GM18508 (cell line): ENCODE measurements around the gene GREM2.

ENCODE experiments used
- ATAC-seq: cut with Tn5 transposase; IDR thresholded peaks from one replicate; pipeline ENCODE4 v1.9.1; 2021; ENCODE audit warnings: moderate number of reproducible peaks; ENCODE audit not compliant: insufficient read depth, unreplicated experiment

Gene GREM2

GRCh38 chr1:240611228-240611618, 732 bp downstream of the GREM2 start:
- no peak for ATAC-seq

GRCh38 chr1:240610636-240611035, 1.3 kb downstream of the GREM2 start:
- ATAC-seq = no peak

DNA sequence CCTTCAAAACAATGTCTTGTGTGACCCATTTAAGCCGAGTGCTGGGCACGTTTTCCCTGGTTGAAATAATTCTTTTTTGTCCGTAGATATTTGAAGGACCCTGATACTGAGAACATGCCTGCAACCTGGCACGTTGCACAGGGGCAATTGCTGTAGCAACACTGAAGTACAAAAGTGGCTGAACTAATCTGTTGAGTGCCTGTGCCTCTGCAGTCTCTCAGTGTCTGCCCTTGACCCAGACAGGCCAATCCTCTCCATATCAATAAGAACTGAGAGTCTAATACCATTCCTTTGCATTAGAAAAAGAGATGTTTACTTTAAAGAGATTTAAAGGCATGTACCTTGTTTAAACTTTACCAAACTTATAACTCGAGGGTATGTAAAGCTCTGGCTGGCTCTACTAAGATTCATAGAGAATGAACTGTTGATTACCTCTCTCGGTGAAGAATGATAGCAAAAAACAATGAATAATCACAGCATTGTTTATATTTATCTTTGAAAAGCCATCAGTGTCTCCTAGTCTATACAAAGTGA, 2.4 kb downstream of the GREM2 start:
- ATAC-seq = no peak

GRCh38 chr1:240608707-240609106, 3.2 kb downstream of the GREM2 start:
- no peak for ATAC-seq

GRCh38 chr1:240607006-240607405, 4.9 kb downstream of the GREM2 start:
- ATAC-seq = no peak

DNA sequence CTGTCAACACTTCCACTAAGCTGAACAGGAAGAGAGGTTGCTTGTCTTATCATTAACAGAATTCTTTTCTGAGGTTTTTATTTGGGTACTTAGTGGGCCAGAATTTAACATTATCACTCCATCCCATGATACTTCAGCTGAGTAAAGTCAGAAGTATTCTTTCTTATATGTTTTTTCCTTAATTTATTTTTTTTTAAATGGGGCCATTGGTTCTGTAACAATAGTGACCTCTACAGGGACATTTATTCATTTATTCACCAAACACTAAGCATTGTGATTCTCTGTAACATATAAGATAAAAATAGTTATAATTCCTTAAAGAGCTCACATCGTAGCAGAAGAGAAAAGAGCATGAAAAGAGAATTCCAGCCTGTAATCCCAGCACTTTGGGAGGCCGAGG, 9.8 kb downstream of the GREM2 start:
- no peak for ATAC-seq

GRCh38 chr1:240599830-240600229, 12.1 kb downstream of the GREM2 start:
- ATAC-seq = no peak

DNA sequence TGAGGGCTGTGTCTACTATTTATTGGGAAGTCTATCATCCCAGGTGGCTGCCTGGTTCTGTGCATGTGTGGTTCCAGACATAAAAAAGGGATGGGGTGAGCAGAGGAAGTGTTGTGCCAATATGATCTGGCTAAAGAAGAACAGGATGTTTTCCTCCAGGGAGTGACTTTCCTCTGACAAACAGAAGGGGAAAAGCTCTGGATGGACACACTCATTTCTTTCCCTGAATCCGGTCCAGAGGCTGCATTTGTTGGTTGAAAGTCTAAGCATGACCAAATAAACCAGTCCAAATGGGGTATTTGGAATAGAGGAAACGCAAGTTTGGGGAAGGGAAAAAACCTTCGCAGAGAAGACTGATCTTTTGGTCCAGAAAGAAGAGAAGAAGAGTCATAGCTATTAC, 12.7 kb downstream of the GREM2 start:
- no peak for ATAC-seq

GRCh38 chr1:240598216-240599001, 13.5 kb downstream of the GREM2 start:
- no peak for ATAC-seq

GRCh38 chr1:240597153-240597745, 14.7 kb downstream of the GREM2 start:
- no peak for ATAC-seq

DNA sequence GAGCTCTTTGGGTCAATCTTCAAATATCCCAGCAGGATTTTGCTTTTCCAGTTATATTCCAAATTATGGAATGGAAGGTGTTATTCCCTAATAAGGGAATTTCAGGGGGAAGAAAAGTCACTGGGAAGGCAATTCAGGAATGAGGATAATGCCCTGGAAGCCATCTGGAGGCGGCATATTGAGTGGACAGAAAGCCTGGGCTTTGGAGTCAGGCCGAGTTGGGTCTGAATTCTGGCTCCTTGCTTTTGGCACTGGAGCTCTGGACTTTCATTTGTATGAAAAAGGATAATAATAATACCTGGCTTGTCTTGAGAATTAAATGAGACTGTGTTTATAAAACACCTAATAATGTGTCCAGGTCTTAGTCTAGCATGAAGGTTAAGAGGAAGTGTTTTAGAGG, 16.5 kb downstream of the GREM2 start:
- ATAC-seq = no peak

DNA sequence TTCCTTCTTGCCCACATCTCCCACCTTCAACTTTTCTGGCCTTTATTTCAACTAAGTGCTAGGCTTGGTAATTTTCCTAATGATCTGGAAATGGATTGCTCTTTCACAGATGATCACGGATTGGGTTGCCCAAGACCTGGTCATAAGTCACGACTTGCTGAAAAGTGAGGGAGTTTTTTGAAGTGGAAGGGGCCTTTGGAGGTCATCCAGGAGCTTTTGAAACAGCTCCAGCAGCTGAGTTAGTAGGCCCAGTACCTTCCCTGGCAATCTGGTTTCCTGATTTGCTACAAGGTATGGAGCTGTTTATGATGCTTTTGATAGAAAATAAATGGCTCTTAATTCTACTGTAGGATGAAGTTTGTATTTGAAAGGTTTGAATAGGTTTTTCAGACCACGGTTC, 20.4 kb downstream of the GREM2 start:
- ATAC-seq = no peak

DNA sequence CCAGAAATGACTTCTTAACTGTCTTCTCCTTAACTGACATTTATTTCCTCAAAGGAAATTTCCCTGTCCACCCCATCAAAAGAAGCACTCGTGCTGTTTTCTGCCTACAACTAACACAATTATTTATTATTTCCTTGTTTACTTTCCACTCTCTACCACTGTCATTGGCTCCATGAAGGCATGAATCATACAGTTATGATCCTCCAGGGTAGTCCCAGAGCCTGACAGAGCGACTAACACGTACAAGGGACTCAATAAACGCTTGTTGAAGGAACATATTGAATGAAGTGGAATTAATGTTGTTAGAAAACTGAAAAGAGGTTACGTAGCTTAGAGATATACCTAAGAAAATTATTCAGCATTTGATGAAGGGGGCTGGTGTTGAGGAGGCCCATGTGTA, 20.9 kb downstream of the GREM2 start:
- no peak for ATAC-seq

GRCh38 chr1:240589585-240590110, 22.3 kb downstream of the GREM2 start:
- ATAC-seq = no peak

DNA sequence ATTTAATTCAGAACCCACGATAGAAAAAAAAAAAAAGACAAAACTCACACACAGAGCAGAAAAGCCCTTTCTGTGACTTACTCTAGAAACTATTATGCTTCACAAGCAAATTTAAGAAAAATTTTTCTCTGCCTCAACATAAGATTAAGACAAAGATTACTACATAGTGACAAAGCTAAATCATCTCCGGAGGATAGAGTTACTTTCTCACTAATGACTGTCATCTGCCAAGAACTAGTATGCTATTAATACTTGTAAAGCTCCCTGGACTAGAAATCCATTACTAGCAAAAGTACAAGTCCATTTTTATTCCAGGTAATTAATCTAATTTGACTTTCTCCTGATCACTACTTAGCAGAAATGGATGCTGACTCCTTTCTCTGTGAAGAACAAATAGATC, 25.9 kb downstream of the GREM2 start:
- ATAC-seq = no peak

- no peak for ATAC-seq
Measured at GRCh38 chr1:240582953-240583352, 29.0 kb downstream of the GREM2 start.

- no peak for ATAC-seq
Measured at GRCh38 chr1:240579511-240579910, 32.4 kb downstream of the GREM2 start.

- ATAC-seq = no peak
Measured at GRCh38 chr1:240577095-240577494, 34.9 kb downstream of the GREM2 start.

DNA sequence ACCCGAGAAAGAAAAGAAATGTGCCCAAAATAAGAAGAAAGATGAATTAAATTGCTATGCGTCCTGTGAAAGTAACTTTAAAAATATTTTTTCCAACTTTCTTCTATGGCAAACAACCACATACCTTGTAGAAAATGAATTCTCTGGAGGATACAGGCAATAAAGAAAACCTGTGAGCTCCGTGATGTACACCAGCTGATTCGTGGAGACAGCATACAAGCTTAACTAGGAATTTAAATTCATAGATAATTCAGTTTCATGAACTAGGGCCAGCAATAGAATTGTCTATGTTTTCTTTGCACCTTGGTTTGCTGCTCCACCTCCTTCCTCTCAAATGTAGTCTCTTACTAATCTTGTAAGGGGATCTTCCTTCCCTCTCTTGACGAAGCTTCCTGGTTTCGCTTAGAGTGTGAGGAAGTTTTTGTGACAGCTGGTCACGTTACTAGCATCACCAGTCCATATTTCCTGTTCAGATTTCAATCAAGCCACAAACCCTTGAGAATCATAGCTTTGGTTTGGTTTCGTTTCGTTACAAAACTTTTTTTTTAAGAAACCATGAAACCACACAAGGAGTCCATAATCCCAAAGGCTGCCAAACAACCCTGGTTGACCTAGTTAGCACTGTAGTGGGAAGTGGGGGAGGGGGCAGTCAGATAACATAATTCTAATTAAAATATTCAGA, 35.8 kb downstream of the GREM2 start:
- peak; percentile 92 for ATAC-seq

DNA sequence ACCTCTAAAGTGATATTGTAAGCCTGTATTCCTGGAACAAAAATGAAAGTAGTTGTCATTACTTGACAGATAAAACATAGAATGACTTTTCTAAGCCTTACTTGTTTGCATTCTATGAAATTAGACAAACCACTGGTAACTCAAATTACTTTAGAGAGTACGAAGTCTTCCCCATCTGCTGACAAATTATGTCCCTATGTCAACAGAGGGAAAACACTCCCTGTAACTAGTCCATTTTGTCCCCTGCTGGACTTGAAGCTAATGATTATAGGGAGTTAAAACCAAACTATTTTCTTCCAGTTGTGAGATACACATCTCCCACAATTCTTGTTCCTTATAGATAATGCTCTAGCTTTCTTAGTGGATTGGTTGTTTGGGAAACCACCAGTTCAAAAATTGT, 39.6 kb downstream of the GREM2 start:
- ATAC-seq = no peak

- ATAC-seq = no peak
Measured at GRCh38 chr1:240571782-240572181, 40.2 kb downstream of the GREM2 start.
